GM21515 (cell line): ENCODE data around the gene POLR3K.
"Not testable (repeated sequence)": the region's sequence is repeated elsewhere in the genome, so short reads cannot be mapped to it uniquely, and the experiment has no call there.

Source experiments
- ATAC-seq: cut with Tn5 transposase; IDR thresholded peaks from one replicate; pipeline ENCODE4 v1.9.1; 2021; ENCODE audit not compliant: unreplicated experiment

The POLR3K gene

DNA sequence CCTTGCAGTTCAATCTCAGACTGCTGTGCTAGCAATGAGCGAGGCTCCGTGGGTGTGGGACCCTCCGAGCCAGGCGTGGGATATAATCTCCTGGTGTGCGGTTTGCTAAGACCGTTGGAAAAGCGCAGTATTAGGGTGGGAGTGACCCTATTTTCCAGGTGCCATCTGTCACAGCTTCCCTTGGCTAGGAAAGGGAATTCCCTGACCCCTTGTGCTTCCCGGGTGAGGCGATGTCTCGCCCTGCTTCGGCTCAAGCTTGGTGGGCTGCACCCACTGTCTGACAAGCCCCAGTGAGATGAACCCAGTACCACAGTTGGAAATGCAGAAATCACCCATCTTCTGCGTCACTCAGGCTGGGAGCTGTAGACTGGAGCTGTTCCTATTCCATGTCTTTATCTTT lies 32.5 kb downstream of the POLR3K start:
- ATAC-seq: not testable (repeated sequence)

GRCh38 chr16:17062-17765 lies 36.2 kb downstream of the POLR3K start:
- not testable (repeated sequence) for ATAC-seq

- not testable (repeated sequence) for ATAC-seq
Observed at GRCh38 chr16:10772-11171, 42.6 kb downstream of the POLR3K start.

DNA sequence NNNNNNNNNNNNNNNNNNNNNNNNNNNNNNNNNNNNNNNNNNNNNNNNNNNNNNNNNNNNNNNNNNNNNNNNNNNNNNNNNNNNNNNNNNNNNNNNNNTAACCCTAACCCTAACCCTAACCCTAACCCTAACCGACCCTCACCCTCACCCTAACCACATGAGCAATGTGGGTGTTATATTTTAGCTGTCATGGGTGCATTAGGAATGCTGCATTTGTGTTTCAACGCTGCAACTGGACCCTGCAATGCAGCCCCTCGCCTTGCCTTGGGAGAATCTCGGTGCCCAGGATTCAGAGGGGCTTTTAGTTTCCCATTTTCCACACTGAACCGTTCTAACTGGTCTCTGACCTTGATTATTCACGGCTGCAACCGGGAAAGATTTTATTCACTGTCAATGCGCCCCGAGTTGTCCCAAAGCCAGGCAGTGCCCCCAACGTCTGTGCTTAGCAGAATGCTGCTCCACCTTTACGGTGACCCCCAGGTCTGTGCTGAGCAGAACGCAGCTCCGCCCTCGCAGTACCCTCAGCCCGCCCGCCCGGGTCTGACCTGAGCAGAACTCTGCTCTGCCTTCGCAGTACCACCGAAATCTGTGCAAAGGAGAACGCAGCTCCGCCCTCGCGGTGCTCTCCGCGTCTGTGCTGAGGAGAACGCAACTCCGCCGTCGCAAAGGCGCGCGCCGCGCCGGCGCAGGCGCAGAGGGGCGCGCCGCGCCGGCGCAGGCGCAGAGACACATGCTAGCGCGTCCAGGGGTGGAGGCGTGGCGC lies 43.3 kb downstream of the POLR3K start:
- no peak for ATAC-seq
